Vagina (tissue), 2 donors: ENCODE measurements around the gene PHF23. TPM values are rescaled to one million over a fixed set of nuclear protein-coding genes. Genes with fewer than 3 reads are reported as not detected.
A peak's percentile ranks its signal among the peaks of the same experiment; 100 is the strongest.

ENCODE experiments used
- DNase-seq, 2 donors: peaks; one replicate each; pipeline ENCODE4 v3.0.0-alpha.2; 2017; ENCODE audit errors: extremely low spot score in 2 of 2
- H3K27ac ChIP-seq: fragments of 200-600 bp; sonication (generic); one replicate; pipeline ENCODE4 v1.5.1; 2019
- H3K27me3 ChIP-seq: fragments of 200-600 bp; sonication (generic); one replicate; pipeline ENCODE4 v1.5.1; 2019
- H3K36me3 ChIP-seq, 2 donors: fragments of 200-600 bp; sonication (generic); one replicate each; pipeline ENCODE4 v1.5.1; 2017 to 2019
- H3K4me1 ChIP-seq: fragments of 200-600 bp; sonication (generic); one replicate; pipeline ENCODE4 v1.5.1; 2019
- H3K4me3 ChIP-seq, 2 donors: fragments of 200-600 bp; sonication (generic); 1 replicate in 1 of 2; 2 replicates in 1 of 2; pipeline ENCODE4 v1.5.1; 2016 to 2019
- H3K9me3 ChIP-seq: fragments of 200-600 bp; sonication (generic); one replicate; pipeline ENCODE4 v1.5.1; 2019
- CTCF ChIP-seq, 3 experiments: fragments of 450-650 bp in 2 of 3; fragments of 200-600 bp in 1 of 3; sonication (generic) in 1 of 3; IDR thresholded peaks; one replicate each; pipeline ENCODE4 v1.5.1; 2017 to 2019; ENCODE audit warnings: antibody characterized with exemption in 3 of 3, mild to moderate bottlenecking in 2 of 3, moderate library complexity in 2 of 3
- POLR2A ChIP-seq, 2 donors: fragments of 450-650 bp; IDR thresholded peaks; one replicate each; pipeline ENCODE4 v1.6.1; 2017; ENCODE audit warnings: antibody characterized with exemption in 2 of 2, mild to moderate bottlenecking in 2 of 2, moderate library complexity in 2 of 2
- POLR2AphosphoS5 ChIP-seq, 2 donors: sonication (generic); formaldehyde crosslinking; IDR thresholded peaks; one replicate each; pipeline ENCODE4 v1.9.0; 2017; ENCODE audit warnings: antibody characterized with exemption in 2 of 2, mild to moderate bottlenecking in 2 of 2, low read depth in 1 of 2; ENCODE audit not compliant: insufficient read depth in 1 of 2
- intact Hi-C: fragments of 100-400 bp; cut with DNase I; formaldehyde crosslinking; loops from one replicate; pipeline ENCODE4 v1.15.1; 2023
- total RNA-seq: library from RNA; depleted of rRNA; stranded (reverse); fragments of >200 nt; gene quantifications from one replicate; pipeline ENCODE4 v1.2.3, GENCODE V29; 2016

The PHF23 gene
- total RNA-seq, 1 donor from 2014 or later: 24.8 TPM

- H3K4me3 ChIP-seq: peak overlapping the region; percentile 64 to 100
- H3K27me3 ChIP-seq: no peaks in the 10 kb centered on the region
- TF ChIP-seq POLR2AphosphoS5 (IDR thresholded peaks at IDR 0.05; ENCODE audit: insufficient read depth in 1 of 2, low read depth in 1 of 2) (peak; percentile 92 to 99), POLR2A (IDR thresholded peaks at IDR 0.05) (no peak)
- intact Hi-C loops: no loop called here
- H3K36me3 ChIP-seq: peaks cover 0 to 42% of the 10 kb centered on the region in 2 donors
- peak overlapping the region; percentile 99 for H3K27ac ChIP-seq
- H3K4me1 ChIP-seq: peaks cover 30% of the 10 kb centered on the region
- DNase-seq: no peak
- H3K9me3 ChIP-seq: no peaks in the 10 kb centered on the region
Measured at GRCh38 chr17:7242717-7243452, 3.6 kb upstream of the PHF23 start.

DNA sequence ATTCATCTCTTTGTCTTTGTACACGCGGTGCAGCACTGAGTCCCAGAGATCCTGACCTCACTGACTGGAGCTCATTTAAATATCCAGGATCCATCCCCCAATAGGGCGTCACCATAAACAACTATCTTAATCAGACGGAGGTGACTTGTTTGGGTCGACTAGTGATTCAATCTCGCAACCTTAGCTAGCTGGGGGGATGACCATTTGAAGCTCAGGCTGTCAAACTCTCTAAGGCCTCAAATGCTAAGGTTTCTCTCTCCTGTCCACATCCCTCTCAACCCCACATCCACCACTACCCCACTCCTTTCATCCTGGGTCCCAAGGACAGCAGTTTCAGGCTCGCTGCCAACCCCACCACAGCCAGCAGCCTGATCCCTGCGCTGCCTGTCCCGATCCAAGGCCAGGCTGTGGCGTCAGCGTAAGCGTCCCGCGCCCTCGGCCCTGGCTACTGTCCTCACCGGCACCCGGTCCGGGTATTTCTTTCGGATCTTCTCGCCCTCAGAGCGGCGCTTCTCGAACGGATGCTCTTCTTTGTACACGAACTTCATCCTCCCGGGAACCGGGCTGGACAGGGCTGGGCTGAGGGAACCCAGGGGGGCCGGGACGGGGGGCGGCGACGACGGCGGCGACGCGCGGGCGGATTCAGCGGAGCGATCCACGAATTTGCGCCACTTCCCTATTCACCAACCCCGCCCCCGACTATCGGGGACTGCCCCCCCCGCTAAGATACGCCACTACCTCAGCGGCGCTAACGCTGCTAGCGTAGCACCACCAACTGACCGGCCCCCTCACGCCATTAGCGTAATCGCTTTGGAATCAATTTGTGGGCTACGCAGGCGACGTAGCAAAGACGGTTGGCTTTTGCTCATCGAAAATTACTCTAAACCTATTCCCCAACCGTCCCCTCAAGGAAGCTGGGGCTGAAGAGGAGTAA is 2.8 kb upstream of the PHF23 start, which contains the start of gene GABARAP:
Gene GABARAP (minus strand): TSS at position 667 of the 934 bp plus-strand sequence. CDS start 119 bp downstream, at position 548.
- Histone ChIP-seq H3K9me3 (no peaks in the 10 kb centered on the region), H3K27ac (peak within 1 kb of the TSS; percentile 99), H3K27me3 (no peaks in the 10 kb centered on the region), H3K36me3 (peaks cover 0 to 41% of the 10 kb centered on the region in 2 donors), H3K4me1 (peaks cover 30% of the 10 kb centered on the region), H3K4me3 (peak within 1 kb of the TSS; percentile 64 to 100)
- intact Hi-C loops: no loop called here
- peak in 1 of 2 donors; percentile 94 for TF ChIP-seq POLR2AphosphoS5 (IDR thresholded peaks at IDR 0.05; ENCODE audit: insufficient read depth in 1 of 2, low read depth in 1 of 2)
- no peak for TF ChIP-seq CTCF (IDR thresholded peaks at IDR 0.05)
- peak in 1 of 2 donors; percentile 76 for TF ChIP-seq POLR2A (IDR thresholded peaks at IDR 0.05)
- no peak for DNase-seq

GRCh38 chr17:7241090-7241733 is 2.0 kb upstream of the PHF23 start:
- H3K9me3 ChIP-seq: no peaks in the 10 kb centered on the region
- intact Hi-C loops: no loop called here
- H3K27me3 ChIP-seq: no peaks in the 10 kb centered on the region
- H3K27ac ChIP-seq: peak overlapping the region; percentile 99
- no peak for DNase-seq
- peaks cover 0 to 38% of the 10 kb centered on the region in 2 donors for H3K36me3 ChIP-seq
- H3K4me1 ChIP-seq: peaks cover 37% of the 10 kb centered on the region
- no peak for TF ChIP-seq CTCF (IDR thresholded peaks at IDR 0.05)
- peak overlapping the region; percentile 64 to 100 for H3K4me3 ChIP-seq

DNA sequence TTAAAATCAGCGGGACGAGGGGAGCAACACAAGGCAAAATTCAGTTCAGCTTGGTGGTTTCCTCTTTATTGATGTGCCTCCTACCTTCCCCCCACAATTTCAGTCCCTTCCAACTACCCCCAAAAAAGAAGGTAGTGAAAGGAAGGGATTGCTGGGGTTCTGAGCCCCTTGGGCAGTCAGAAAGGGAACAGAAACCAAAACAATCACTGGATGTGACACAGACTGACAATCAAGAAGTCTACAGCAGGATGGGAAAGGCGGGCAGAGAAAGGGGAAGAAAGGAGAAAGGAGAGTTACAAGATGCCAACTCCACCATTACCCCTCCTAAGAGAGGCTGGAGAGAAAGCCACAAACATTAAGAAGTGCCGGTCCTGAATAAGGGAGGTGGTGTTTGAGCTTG is 1.1 kb upstream of the PHF23 start:
- Histone ChIP-seq H3K27me3 (no peaks in the 10 kb centered on the region), H3K36me3 (peaks cover 0 to 39% of the 10 kb centered on the region in 2 donors), H3K27ac (peak overlapping the region; percentile 99), H3K9me3 (no peaks in the 10 kb centered on the region), H3K4me1 (peaks cover 44% of the 10 kb centered on the region), H3K4me3 (peak overlapping the region; percentile 22 to 100)
- TF ChIP-seq POLR2A (IDR thresholded peaks at IDR 0.05) (no peak), CTCF (IDR thresholded peaks at IDR 0.05) (no peak), POLR2AphosphoS5 (IDR thresholded peaks at IDR 0.05; ENCODE audit: insufficient read depth in 1 of 2, low read depth in 1 of 2) (no peak)
- intact Hi-C loops: no loop called here
- no peak for DNase-seq

GRCh38 chr17:7238420-7239090 is 702 bp downstream of the PHF23 start:
- Histone ChIP-seq H3K27me3 (no peaks in the 10 kb centered on the region), H3K4me1 (peaks cover 53% of the 10 kb centered on the region), H3K27ac (peak overlapping the region; percentile 99), H3K36me3 (peaks cover 0 to 26% of the 10 kb centered on the region in 2 donors), H3K4me3 (peak overlapping the region; percentile 69 to 100), H3K9me3 (no peaks in the 10 kb centered on the region)
- DNase-seq: no peak
- TF ChIP-seq POLR2AphosphoS5 (IDR thresholded peaks at IDR 0.05; ENCODE audit: insufficient read depth in 1 of 2, low read depth in 1 of 2): no peak
- TF ChIP-seq POLR2A (IDR thresholded peaks at IDR 0.05): no peak
- no peak for TF ChIP-seq CTCF (IDR thresholded peaks at IDR 0.05)
- intact Hi-C loops: no loop called here
